Stimulated activated CD8-positive, alpha-beta memory T cell treated with anti-CD3 and anti-CD28 coated beads, Interleukin-15, amount 100 ng/mL, for 48 hours (primary cell): ENCODE data around the gene COL1A2.

Experiments
- DNase-seq, 2 donors: peaks; one replicate each; pipeline ENCODE4 v3.0.0-alpha.2; 2020; ENCODE audit warnings: low read depth in 2 of 2

Gene COL1A2

DNA sequence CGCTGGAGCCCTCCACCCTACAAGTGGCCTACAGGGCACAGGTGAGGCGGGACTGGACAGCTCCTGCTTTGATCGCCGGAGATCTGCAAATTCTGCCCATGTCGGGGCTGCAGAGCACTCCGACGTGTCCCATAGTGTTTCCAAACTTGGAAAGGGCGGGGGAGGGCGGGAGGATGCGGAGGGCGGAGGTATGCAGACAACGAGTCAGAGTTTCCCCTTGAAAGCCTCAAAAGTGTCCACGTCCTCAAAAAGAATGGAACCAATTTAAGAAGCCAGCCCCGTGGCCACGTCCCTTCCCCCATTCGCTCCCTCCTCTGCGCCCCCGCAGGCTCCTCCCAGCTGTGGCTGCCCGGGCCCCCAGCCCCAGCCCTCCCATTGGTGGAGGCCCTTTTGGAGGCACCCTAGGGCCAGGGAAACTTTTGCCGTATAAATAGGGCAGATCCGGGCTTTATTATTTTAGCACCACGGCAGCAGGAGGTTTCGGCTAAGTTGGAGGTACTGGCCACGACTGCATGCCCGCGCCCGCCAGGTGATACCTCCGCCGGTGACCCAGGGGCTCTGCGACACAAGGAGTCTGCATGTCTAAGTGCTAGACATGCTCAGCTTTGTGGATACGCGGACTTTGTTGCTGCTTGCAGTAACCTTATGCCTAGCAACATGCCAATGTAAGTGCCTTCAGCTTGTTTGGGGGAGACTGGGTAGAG lies at the start of gene COL1A2:
TSS of gene COL1A2 (plus strand) at position 459 of the 704 bp plus-strand sequence. CDS start at position 596, 137 bp downstream.
- DNase-seq: no peak

- no peak for DNase-seq
These were observed 48.8 kb upstream of the COL1A2 start for GRCh38 chr7:94345907-94346306.

- no peak for DNase-seq
These were observed 46.6 kb upstream of the COL1A2 start for GRCh38 chr7:94348142-94348541.

DNA sequence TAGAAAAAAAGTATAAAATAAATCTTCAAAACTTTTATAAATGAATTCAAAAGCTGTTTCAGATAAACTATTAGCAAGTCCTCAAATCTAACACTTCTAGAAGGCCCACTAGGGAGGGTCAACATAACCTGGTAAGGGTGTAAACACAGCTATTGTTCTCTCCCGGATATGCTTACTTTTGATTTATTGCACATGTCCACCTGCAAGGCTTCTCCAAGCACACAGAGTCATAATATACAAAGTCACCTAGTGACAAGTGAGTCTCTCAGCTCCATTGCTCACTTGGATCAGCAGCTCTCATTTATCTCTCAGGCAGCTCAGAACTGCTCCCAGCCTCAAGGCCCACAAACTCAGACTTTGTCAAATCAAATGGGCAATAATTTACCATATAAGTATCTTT lies 44.0 kb upstream of the COL1A2 start:
- no peak for DNase-seq

DNA sequence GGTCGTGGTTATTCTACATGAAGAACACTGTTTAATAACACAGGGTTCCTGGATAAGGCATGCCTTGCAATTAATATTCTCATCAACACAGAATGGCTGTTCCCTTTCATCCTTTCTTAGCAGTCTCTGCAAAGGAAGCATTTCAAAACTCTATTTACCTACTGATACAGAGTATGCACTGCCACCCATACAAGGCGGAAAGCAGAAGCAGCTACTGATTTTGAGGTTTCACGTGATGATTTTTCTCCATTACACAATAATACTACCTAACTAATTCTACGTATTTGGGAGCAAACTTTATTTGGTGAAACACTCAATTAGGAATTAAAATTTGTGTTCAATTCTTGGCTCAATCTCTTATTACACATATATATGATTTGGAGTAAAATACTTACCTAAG lies 43.0 kb upstream of the COL1A2 start:
- no peak for DNase-seq

DNA sequence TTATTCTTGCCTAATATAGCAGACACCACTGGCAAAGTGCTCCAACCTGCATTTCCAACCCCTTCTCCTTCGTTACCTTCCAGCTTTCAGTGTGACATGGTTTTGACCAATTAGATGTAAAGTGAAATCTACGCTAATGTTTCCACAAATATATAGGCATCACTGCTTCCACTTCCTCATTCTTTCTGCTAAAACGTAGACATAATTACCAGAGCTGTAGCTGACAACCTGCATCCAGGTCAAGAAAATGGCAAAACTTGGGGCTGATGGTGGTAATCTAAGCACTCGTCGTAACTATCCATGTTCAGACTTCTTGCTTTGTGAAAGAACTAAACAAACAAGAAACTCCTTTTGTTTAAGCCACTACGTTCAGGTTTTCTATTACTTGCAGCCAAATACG lies 41.8 kb upstream of the COL1A2 start:
- no peak for DNase-seq

DNA sequence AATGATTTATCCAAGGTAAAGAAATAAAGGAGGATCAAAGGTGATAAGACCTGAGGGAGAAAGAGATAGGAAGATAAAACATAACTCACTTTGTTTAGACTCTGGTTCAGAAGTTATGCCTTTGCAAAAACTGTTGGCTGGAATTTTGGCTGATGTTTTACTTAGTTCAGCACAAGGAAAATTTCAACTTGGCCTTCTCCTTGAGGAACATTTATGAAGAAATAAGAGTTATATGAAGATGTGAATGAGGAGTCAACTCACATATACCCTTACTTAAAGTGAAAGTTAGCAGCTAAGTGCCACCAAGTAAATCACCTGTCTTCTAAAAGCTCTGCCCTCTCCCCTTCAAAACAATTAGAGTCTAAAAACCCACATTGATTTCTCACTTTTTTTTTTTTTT lies 39.7 kb upstream of the COL1A2 start:
- DNase-seq: no peak

DNA sequence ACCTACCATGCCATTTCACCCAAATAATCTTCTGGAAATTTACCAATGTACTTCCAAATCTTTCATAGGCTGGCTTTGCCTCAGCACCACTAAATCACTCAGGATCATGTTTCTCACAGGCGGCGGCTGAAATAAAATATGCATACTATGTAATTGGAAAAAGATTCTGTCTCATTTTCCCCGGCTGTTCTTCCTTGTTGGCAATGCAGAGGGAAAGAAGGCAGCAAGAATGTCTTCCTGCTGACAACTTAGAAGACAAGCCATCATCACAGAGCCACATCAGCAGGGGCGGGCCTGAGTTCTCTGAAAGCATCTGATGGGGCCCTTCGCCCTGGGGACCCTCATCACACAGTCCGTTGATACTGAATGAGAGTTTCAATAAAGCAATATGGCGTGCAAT lies 39.2 kb upstream of the COL1A2 start:
- no peak for DNase-seq

GRCh38 chr7:94357076-94357475 lies 37.6 kb upstream of the COL1A2 start:
- DNase-seq: no peak

- DNase-seq: no peak
These were observed 33.8 kb upstream of the COL1A2 start for GRCh38 chr7:94360926-94361325.

DNA sequence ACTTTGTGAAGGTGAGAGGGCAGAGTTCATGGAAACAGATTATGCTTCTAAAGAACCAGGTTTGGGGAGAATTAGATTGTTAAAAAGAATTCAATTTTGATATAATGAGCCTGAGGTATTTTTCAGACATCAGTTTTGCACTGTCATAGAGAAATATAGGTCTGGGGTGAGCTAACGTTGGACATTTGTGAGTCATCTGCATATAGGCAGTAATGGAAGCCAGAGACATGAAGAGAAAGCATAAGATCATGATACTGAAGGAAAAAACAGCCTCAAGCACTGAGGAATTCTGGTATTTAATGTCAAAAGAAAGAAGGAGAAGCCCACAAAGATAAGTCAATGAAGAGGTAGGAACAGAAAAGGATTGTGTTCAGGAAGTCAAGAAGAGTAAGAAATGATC lies 32.4 kb upstream of the COL1A2 start:
- no peak for DNase-seq

DNA sequence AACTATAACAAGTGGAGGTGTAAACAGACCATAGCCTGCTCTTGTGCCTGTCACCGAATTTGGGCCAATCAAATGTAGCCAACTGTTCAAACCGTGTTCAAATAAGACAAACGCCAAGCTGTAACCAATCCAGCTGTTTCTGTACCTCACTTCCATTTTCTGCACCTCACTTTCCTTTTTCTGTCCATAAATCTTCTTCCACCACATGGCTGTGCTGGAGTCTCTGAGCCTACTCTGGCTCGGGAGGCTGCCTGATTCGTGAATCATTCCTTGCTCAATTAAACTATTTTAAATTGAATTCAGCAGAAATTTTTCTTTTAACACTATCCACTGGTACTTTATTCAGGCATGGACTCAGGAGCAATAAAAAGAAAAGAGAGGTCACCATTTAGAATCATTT lies 29.9 kb upstream of the COL1A2 start:
- DNase-seq: no peak

GRCh38 chr7:94366163-94366562 lies 28.5 kb upstream of the COL1A2 start:
- DNase-seq: no peak

- no peak for DNase-seq
These were observed 27.9 kb upstream of the COL1A2 start for GRCh38 chr7:94366832-94367231.

DNA sequence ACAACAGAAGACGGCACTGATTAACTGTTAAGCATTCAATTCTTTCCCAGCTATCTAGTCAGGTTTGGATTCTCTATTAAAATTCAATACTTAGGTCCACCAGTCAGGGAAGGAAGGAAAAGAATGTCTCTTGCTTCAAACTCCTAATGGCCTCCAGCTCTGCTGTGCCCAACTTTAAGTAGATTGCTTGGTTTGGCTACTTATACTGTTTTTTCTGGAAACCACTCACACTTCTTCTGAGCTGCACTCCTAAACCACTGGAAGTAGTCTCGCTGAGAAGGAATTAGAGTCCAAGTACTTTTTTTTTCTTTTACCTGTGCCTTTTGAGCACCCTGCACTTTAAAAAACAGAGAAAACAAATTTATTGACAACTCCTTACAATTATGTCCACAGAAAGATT lies 26.7 kb upstream of the COL1A2 start:
- DNase-seq: no peak

DNA sequence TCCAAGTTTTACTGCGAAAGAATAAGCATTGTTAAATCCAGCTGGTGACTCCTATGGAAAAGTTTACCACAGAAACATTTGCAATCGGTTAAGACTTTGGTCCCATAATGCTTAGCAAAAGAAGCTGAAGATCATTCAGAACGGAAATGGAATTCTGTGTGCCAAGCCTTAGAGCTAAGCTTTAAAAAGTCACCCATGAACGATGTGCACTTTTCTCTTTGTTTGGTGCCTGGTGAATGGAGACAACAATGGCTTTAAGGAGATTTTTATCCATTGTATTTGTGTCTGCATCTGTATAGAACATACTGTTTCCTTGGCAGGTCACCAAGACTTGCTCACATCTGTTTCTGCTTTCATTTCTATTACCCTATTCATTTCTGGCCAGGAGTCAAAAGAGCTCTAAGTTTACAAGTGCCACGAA lies 26.3 kb upstream of the COL1A2 start:
- no peak for DNase-seq

DNA sequence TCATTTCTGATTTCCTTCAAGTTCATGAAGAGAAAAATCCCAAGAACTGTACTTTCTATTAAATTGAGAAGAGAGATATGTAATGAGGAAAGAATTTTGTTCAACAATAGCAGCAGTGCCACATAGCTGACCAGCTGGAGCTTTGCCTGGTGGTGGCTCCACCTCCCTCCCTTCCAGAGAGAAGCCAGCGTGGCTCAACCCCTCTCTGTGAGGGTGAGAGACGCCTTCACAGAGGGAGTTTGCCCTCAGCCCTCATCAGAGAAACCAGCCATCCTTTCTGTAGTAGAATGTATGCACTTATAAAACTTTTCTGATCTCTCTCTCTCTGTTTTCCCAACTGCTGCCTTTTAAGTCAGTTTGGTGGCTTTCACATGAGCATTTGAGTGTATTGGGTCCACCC lies 20.5 kb upstream of the COL1A2 start:
- DNase-seq: no peak

GRCh38 chr7:94374721-94375566 lies 19.8 kb upstream of the COL1A2 start:
- no peak for DNase-seq

- DNase-seq: no peak
These were observed 19.0 kb upstream of the COL1A2 start for GRCh38 chr7:94375691-94376090.

- DNase-seq: no peak
These were observed 18.4 kb upstream of the COL1A2 start for GRCh38 chr7:94376281-94376680.

DNA sequence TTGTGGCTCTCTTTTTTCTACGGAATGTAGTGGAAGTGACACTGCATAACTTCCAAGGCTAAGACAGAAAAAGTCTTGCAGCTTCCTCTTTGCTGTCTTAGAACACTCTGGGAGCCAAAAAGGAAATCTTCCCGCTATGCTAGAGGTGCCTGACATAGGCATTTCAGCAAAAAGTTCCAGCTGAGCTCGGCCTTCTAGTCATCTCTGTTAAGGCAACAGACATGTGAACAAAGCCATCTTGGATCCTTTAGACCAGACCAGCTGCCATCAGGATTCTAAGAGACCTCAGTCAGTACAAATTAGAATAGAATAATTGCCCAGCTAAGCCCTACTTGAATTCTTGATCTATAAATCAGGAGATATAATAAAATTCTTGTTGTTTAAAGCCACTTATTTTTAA lies 16.3 kb upstream of the COL1A2 start:
- no peak for DNase-seq

- DNase-seq: no peak
These were observed 14.4 kb upstream of the COL1A2 start for GRCh38 chr7:94380264-94380663.

GRCh38 chr7:94382132-94382531 lies 12.6 kb upstream of the COL1A2 start:
- no peak for DNase-seq
